ENCODE data around the gene LRRC55. TPM values are rescaled to one million over a fixed set of nuclear protein-coding genes. Genes with fewer than 3 reads are reported as not detected.

LRRC55 gene
- total and polyA plus RNA-seq, 3 donors from 2014 or later, result 0.08 to 0.76 (median 0.19) TPM

DNA sequence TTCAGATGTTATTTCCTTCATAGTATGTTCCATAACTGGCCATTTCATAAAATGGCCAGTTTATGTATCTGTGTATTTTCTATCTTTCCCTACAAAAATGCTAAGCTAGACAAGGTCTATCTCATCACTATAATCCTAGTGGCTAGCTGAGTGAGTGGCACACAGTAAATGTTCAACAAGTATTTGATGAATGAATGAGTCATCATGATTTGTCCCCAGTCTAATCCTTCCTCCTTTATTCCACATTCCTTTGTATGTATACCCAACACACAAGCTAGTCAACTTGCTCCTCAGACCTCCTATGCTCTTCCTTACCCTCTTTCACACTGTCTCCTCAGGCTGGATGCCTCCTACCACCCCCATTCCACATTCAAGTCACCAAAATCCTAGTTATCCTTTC, 42.8 kb downstream of the LRRC55 start:
- no peak overlapping the region for H3K27ac ChIP-seq
- intact Hi-C loops (cut with DNase I; ENCODE audit: low total_unique reads), result no loop called here
- no peaks in the 10 kb centered on the region for H3K4me1 ChIP-seq
- no peak overlapping the region for H3K4me3 ChIP-seq
- H3K9me3 ChIP-seq, result no peaks in the 10 kb centered on the region
- TF ChIP-seq, protein P1, sequence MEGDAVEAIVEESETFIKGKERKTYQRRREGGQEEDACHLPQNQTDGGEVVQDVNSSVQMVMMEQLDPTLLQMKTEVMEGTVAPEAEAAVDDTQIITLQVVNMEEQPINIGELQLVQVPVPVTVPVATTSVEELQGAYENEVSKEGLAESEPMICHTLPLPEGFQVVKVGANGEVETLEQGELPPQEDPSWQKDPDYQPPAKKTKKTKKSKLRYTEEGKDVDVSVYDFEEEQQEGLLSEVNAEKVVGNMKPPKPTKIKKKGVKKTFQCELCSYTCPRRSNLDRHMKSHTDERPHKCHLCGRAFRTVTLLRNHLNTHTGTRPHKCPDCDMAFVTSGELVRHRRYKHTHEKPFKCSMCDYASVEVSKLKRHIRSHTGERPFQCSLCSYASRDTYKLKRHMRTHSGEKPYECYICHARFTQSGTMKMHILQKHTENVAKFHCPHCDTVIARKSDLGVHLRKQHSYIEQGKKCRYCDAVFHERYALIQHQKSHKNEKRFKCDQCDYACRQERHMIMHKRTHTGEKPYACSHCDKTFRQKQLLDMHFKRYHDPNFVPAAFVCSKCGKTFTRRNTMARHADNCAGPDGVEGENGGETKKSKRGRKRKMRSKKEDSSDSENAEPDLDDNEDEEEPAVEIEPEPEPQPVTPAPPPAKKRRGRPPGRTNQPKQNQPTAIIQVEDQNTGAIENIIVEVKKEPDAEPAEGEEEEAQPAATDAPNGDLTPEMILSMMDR (IDR thresholded peaks at IDR 0.05), result no peak
- no peak for TF ChIP-seq POLR2A (IDR thresholded peaks at IDR 0.05)
- H3K27me3 ChIP-seq, result no peaks in the 10 kb centered on the region
- no peak for DNase-seq
- no peaks in the 10 kb centered on the region for H3K36me3 ChIP-seq (ENCODE audit: low read depth, missing control alignments)

DNA sequence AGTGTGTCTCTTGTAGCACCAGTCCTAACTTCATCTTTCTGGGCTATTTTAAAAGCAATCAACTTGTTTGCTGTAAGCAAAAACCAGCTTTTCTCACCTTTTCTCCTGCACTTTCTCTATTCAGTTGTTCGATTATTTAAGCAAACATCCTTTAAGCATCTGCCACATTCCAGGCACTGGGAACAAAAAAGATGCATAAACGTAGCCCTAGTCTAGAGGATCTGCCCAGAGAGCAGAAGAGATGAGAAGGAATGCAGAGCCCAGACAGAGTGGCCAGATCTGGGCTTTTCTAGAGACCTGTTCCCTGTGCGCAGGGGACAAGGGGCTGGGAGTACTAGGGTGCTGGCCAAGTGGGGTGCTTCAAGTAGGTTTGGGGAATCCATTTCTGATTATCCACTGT, 46.8 kb downstream of the LRRC55 start:
- H3K9me3 ChIP-seq, result no peaks in the 10 kb centered on the region
- H3K4me3 ChIP-seq, result no peak overlapping the region
- no peaks in the 10 kb centered on the region for H3K4me1 ChIP-seq
- intact Hi-C loops (cut with DNase I; ENCODE audit: low total_unique reads), result no loop called here
- WGBS, 2 donors, result 81 to 92% methylated on average over 3 of the region's 3 CpGs
- DNase-seq, result no peak
- no peaks in the 10 kb centered on the region for H3K27me3 ChIP-seq
- H3K27ac ChIP-seq, result no peak overlapping the region
- TF ChIP-seq, protein P1 (IDR thresholded peaks at IDR 0.05), result no peak
- TF ChIP-seq POLR2A (IDR thresholded peaks at IDR 0.05), result no peak
- no peaks in the 10 kb centered on the region for H3K36me3 ChIP-seq (ENCODE audit: low read depth, missing control alignments)

DNA sequence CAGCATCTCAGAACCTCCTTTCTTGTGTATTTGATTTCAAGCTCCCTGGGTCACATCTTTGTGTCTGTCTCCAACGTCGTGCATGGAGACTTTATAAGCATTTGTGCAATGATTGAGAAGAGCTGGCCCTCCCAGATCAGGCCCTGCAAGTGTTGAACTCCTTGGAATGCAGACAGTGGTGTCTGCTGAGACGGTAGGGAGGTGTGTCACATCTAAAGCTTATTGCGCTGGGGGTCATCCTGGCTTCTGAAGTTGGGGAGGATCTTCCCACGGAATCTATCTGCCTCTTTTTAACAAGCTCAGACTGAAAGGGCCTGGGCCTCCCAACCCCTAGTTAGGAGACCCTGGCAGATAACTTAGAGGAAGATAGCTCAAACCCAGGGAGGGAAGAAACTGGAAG, 48.6 kb downstream of the LRRC55 start:
- Histone ChIP-seq H3K27ac (no peak overlapping the region), H3K36me3 (ENCODE audit: low read depth, missing control alignments) (no peaks in the 10 kb centered on the region), H3K9me3 (no peaks in the 10 kb centered on the region), H3K27me3 (no peaks in the 10 kb centered on the region), H3K4me3 (no peak overlapping the region), H3K4me1 (no peaks in the 10 kb centered on the region)
- no peak for TF ChIP-seq POLR2A (IDR thresholded peaks at IDR 0.05)
- TF ChIP-seq, protein P1 (IDR thresholded peaks at IDR 0.05), result no peak
- WGBS, 2 donors, result 57 to 68% methylated on average over 5 of the region's 5 CpGs
- no peak for DNase-seq
- intact Hi-C loops (cut with DNase I; ENCODE audit: low total_unique reads), result no loop called here

DNA sequence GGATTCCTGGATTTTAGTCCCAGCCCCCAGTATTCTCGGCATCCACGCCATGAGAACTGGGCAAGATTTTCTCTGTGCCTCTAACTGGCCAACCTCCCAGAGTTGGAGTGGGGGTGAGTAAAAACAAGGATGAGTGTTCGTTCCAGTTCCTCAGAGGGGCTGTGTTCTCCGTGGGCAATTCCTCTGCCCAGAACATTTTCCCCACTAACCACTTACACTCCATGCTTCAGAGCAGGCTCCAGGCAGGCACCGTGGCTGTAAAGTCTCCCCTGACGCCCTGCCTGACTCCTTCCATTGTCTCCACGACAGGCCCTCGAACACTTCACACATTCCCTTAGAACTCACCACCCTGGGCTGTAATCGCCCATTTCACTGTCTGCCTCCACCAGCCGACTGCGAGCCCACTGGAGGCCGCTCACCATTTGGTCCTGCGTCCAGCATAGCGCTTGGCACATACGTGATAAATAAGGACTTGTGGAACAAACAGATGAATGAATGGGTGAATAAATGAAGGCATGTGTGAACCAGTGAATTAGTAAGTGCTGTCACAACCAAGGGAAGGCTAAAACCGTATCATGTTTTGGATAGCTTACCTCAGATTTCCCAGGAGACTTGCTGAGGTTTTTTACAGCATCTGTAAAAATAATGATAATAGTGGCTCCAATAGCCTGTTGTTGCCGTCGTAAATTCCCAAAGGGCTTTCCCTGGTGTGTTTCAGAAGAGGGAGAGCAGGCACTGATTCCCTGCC, 49.2 kb downstream of the LRRC55 start:
- intact Hi-C loops (cut with DNase I; ENCODE audit: low total_unique reads), result no loop called here
- H3K4me1 ChIP-seq, result no peaks in the 10 kb centered on the region
- no peaks in the 10 kb centered on the region for H3K9me3 ChIP-seq
- DNase-seq, result no peak
- H3K27me3 ChIP-seq, result no peaks in the 10 kb centered on the region
- TF ChIP-seq, protein P1 (IDR thresholded peaks at IDR 0.05), result no peak
- TF ChIP-seq POLR2A (IDR thresholded peaks at IDR 0.05), result no peak
- H3K4me3 ChIP-seq, result no peak overlapping the region
- 47 to 49% methylated on average over 18 of the region's 18 CpGs for WGBS, 2 donors
- H3K36me3 ChIP-seq (ENCODE audit: low read depth, missing control alignments), result no peaks in the 10 kb centered on the region
- no peak overlapping the region for H3K27ac ChIP-seq
